Transverse colon (tissue), 1 donor: ENCODE measurements around the gene OSBPL6.
"Not testable (repeated sequence)": the region's sequence is repeated elsewhere in the genome, so short reads cannot be mapped to it uniquely, and the experiment has no call there.

Experiments
- EP300 ChIP-seq: sonication (generic); formaldehyde crosslinking; IDR thresholded peaks from one replicate; pipeline ENCODE4 v1.6.1; 2017; ENCODE audit warnings: antibody characterized with exemption, low read depth
- POLR2A ChIP-seq: fragments of 450-650 bp; IDR thresholded peaks from one replicate; pipeline ENCODE4 v1.6.1; 2016; ENCODE audit warnings: antibody characterized with exemption, mild to moderate bottlenecking, moderate library complexity

DNA sequence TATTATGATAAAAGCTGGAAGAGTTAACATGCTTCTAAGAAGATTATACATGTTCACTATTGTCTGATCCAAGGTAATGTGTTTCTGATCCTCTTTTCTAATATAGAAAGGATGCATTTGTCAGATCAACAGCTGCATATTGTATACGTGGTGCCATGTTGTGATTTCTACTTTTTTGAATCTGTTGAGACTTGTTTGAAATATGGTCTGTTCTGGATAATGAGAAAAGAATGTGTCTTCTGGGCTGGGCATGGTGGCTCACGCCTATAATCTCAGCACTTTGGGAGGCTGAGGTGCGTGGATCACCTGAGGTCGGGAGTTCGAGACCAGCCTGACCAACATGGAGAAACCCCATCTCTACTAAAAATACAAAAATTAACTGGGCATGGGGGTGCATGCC, 229.4 kb downstream of the OSBPL6 start:
- TF ChIP-seq EP300, POLR2A: not testable (repeated sequence)
